Posterior cingulate gyrus (tissue), 11 donors: ENCODE data around the gene ADAMTS17.

Source experiments
- DNase-seq, 10 donors: peaks; one replicate each; pipeline versions ENCODE4 v3.0.0 to v3.0.0-alpha.2; 2020 to 2021; ENCODE audit warnings: mixed read lengths in 3 of 10
- intact Hi-C: fragments of 100-400 bp; cut with DNase I; formaldehyde crosslinking; loops from one replicate; pipeline ENCODE4 v1.15.1; 2023

Gene ADAMTS17

GRCh38 chr15:100205549-100206295 lies 136.1 kb downstream of the ADAMTS17 start:
- no peak for DNase-seq

GRCh38 chr15:100204771-100205170 lies 137.0 kb downstream of the ADAMTS17 start:
- intact Hi-C loops, result no loop called here
- no peak for DNase-seq

More at GRCh38 chr15:100205549-100206295, 136.1 kb downstream of the ADAMTS17 start:
- intact Hi-C loops, result no loop called here

- no peak for DNase-seq
- intact Hi-C loops, result no loop called here
Observed at GRCh38 chr15:100204211-100204610, 137.6 kb downstream of the ADAMTS17 start.

GRCh38 chr15:100202309-100202960 lies 139.3 kb downstream of the ADAMTS17 start:
- DNase-seq, result no peak
- intact Hi-C loops, result no loop called here

GRCh38 chr15:100201376-100202280 lies 140.1 kb downstream of the ADAMTS17 start:
- intact Hi-C loops, result no loop called here
- no peak for DNase-seq

GRCh38 chr15:100200287-100200880 lies 141.4 kb downstream of the ADAMTS17 start:
- intact Hi-C loops, result no loop called here
- peak in 1 of 10 donors; percentile 85 for DNase-seq

- intact Hi-C loops, result no loop called here
- DNase-seq, result no peak
Observed at GRCh38 chr15:100199711-100200286, 142.0 kb downstream of the ADAMTS17 start.

GRCh38 chr15:100198442-100198841 lies 143.3 kb downstream of the ADAMTS17 start:
- no peak for DNase-seq
- intact Hi-C loops, result no loop called here

GRCh38 chr15:100196326-100197058 lies 145.3 kb downstream of the ADAMTS17 start:
- intact Hi-C loops, result no loop called here
- DNase-seq, result no peak

GRCh38 chr15:100194996-100195395 lies 146.8 kb downstream of the ADAMTS17 start:
- intact Hi-C loops, result no loop called here
- no peak for DNase-seq

GRCh38 chr15:100193277-100193860 lies 148.4 kb downstream of the ADAMTS17 start:
- DNase-seq, result no peak
- intact Hi-C loops, result no loop called here

GRCh38 chr15:100192097-100193080 lies 149.4 kb downstream of the ADAMTS17 start:
- intact Hi-C loops, result no loop called here
- DNase-seq, result no peak

GRCh38 chr15:100191161-100191560 lies 150.6 kb downstream of the ADAMTS17 start:
- intact Hi-C loops, result no loop called here
- DNase-seq, result no peak

GRCh38 chr15:100190675-100191074 lies 151.1 kb downstream of the ADAMTS17 start:
- DNase-seq, result no peak
- intact Hi-C loops, result no loop called here

GRCh38 chr15:100189849-100190248 lies 151.9 kb downstream of the ADAMTS17 start:
- intact Hi-C loops, result no loop called here
- no peak for DNase-seq

GRCh38 chr15:100189319-100189718 lies 152.5 kb downstream of the ADAMTS17 start:
- intact Hi-C loops, result no loop called here

GRCh38 chr15:100187677-100188076 lies 154.1 kb downstream of the ADAMTS17 start:
- no peak for DNase-seq
- intact Hi-C loops, result no loop called here

More at GRCh38 chr15:100189319-100189718, 152.5 kb downstream of the ADAMTS17 start:
- DNase-seq, result no peak

- intact Hi-C loops, result no loop called here
- no peak for DNase-seq
Observed at GRCh38 chr15:100186960-100187359, 154.8 kb downstream of the ADAMTS17 start.
